GM19324 (cell line): ENCODE measurements around the gene TCHP.

Source experiments
- ATAC-seq: cut with Tn5 transposase; IDR thresholded peaks from one replicate; pipeline ENCODE4 v1.9.1; 2021; ENCODE audit warnings: mild to moderate bottlenecking, moderate library complexity; ENCODE audit not compliant: unreplicated experiment, low FRiP score

The TCHP gene

GRCh38 chr12:109958374-109958773 is 58.3 kb downstream of the TCHP start:
- ATAC-seq: no peak

DNA sequence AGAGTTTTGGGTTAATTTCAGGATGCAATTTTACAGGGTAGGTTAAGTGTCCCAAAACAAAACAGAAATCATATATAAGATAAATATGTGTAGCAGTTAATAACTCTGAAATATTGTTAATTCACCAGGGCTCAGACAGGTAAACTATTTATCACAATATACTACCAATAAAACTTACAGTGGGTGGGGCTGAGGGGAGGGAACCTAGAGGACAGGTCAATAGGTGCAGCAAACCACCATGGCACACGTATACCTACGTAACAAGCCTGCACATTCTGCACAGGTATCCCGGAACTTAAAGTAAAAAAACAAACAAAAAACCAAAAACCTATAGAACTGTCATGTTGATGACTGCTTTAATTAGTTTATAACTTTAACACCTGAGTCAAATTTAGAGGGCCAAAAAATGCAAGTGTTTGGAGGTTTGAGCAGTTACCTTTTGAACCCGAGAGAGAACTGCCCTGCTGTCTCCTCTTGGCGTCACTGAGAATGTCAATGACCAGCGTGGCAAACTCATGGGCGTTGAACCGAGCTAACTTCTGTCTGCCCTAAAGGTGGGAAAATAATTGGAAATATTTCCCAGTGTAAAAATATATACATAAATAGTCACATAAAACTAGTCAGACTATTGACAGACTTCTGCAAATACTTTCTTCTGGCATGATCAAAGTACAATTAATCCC is 59.5 kb downstream of the TCHP start:
- ATAC-seq: no peak

- ATAC-seq: no peak
Measured at GRCh38 chr12:109961201-109961600, 61.1 kb downstream of the TCHP start.

- no peak for ATAC-seq
Measured at GRCh38 chr12:109961612-109962011, 61.5 kb downstream of the TCHP start.

GRCh38 chr12:109962398-109962797 is 62.3 kb downstream of the TCHP start:
- no peak for ATAC-seq

- no peak for ATAC-seq
Measured at GRCh38 chr12:109963330-109963729, 63.3 kb downstream of the TCHP start.

- no peak for ATAC-seq
Measured at GRCh38 chr12:109963743-109964429, 63.8 kb downstream of the TCHP start.

DNA sequence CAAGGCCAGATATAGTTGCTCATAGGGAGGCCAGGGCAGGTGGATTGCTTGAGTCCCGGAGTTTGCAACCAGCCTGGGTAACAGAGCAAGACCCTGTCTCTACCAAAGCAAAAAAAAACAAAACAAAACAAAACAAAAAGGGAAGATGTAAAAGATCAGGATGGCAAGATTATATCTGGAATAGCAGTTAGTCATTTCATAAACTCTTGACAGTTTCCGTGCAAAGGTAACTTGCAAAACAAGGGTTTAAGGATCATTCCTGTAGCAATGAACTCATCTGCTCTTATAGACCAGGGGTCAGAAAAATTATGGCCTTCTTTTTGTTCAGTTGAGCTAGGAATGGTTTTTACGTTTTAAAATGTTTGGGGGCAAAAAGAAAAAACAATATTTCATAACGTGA is 66.5 kb downstream of the TCHP start:
- no peak for ATAC-seq

DNA sequence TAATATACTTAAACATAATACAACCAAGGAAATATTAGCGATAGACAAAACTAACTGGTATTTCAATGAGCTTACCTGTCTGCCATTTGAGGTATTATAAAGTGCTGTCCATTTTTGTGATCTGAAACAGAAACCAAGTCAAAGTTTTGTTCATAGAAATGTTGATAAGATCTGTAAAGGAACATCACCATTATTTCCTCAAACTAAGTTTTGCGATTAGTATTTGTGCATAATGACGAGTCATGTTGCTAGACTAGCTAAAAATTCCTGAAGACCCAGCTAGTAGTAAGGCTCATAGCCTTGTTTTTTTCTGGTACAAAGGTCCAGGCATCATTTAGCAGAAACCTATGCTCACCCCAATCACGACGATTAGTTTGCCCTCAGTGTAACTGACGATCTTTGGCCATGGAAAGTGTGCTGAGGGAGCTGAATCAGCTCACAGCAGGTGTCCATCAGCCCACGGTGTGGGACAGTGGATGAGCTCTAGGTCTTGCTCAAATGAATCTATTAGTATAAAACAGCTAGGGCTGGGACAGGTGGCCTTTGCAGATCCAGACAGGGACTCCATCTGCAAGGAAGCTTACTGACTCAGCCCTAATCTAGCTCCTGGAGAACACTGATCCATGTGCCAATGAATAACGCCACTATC is 67.4 kb downstream of the TCHP start:
- ATAC-seq: no peak
